GM12872 (cell line): ENCODE measurements around the gene SVBP.

Source experiments
- CTCF ChIP-seq: IDR thresholded peaks from 3 replicates; pipeline ENCODE4 v1.5.1; 2011; ENCODE audit warnings: low read depth, mild to moderate bottlenecking, low read length, moderate library complexity; ENCODE audit not compliant: insufficient read depth

Gene SVBP

GRCh38 chr1:42822800-42823392, 5.7 kb upstream of the SVBP start:
- TF ChIP-seq CTCF: no peak

GRCh38 chr1:42821690-42822089, 4.5 kb upstream of the SVBP start:
- TF ChIP-seq CTCF: no peak

GRCh38 chr1:42820813-42821212, 3.6 kb upstream of the SVBP start:
- no peak for TF ChIP-seq CTCF

GRCh38 chr1:42817976-42818375, 779 bp upstream of the SVBP start:
- TF ChIP-seq CTCF: no peak

GRCh38 chr1:42817440-42817767, 207 bp upstream of the SVBP start:
- no peak for TF ChIP-seq CTCF

GRCh38 chr1:42815941-42816584, 1.1 kb downstream of the SVBP start:
- TF ChIP-seq CTCF: no peak

- no peak for TF ChIP-seq CTCF
Measured at GRCh38 chr1:42807056-42807668, 10.0 kb downstream of the SVBP start.
